ENCODE measurements around the gene OTUB1.
A peak's percentile ranks its signal among the peaks of the same experiment; 100 is the strongest.

OTUB1 gene

DNA sequence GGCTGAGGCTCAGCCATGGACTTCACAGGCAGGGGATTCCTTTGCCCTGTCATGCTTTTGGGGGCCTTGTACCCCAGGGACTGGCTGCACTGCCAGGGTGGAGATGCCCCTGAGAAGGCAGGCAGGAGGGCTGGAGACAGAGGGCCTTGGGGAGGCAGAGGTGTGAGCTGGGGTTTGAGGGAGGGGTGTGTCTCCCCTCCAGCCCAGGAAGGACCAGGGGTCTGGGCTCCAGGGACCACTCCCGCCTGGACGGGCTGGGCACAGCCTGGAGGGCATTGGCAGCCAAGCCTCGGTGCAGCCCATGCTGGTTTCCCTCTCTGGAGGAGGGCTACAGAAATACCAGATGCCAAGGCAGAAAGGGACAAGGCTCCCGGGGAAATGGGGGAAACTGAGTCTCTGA is 19.5 kb downstream of the OTUB1 start:
- no peak for DNase-seq

DNA sequence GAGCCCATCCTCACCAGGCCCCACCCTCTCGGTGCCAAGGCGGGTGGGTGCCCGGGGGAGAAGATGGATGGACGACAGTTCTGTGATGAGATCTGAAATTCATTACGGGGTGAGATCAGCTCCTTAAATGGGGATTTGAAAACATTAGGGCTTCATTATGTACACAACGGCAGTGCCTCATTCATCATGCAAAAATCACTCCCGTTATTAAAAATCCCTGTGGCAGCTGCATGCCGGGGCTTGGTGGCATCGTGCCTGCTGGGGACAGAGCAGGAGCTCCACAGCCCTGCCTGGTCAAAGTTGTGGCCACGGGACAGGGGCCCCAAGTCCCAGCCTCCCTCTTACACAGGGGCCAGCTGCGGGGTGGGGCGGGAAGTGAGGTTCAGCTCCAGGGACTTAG is 20.2 kb downstream of the OTUB1 start:
- no peak for DNase-seq

DNA sequence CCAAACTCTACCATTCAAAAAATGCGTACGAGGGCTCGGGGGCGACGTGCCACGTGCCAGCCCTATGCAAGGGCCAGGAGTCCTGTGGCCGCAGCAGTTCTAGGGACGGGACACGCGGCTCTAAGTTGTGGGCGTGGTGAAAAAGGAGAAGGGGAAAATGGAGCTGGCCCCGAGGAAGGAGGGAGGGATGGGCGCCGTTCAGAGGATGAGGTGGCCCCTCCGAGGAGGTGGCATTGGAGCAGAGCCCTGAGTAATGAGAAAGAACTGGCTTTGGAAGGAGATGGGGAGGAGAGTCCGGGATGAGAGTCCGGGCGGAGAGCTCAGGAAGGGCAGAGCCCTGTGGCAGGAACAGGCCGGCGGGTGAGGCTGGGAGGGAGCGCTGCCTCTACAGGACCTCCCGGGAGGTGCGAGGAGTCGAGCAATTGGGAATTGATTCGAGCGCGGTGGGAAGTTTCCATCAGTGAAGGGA is 21.0 kb downstream of the OTUB1 start:
- peak; percentile 47 to 76 (median 69) for DNase-seq

DNA sequence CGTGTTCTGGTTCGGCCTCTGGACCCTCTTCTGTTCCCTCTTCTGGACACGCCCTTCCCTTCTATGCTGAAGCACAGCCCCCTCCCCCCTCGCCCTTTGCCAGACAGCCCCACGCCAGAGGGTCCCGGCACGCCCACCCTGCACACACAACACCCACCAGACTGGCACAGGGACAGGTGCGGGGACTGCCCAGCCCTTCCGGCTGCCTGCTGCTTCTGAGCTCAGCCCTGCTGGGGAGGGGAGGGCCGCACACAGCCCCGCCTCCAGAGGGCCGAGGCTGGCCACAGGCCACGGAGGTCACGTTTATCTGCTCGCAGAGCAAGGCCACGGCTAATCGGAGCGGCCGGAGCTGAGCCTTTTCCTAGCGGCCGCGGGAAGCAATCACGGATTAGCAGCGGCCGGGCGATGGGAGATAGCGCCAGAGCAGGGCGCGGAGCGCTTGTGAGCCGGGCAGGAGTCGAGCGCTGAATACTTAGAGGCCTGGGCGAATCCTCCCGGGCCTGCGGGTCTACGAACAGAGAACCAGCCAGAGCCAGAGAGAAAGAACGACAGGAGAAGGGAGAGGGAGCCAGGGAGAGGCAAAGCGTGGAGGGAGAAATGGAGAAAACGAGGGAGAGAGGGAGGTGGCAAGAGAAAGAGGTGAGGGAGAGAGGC is 21.5 kb downstream of the OTUB1 start:
- peak; percentile 73 to 90 (median 82) for DNase-seq

DNA sequence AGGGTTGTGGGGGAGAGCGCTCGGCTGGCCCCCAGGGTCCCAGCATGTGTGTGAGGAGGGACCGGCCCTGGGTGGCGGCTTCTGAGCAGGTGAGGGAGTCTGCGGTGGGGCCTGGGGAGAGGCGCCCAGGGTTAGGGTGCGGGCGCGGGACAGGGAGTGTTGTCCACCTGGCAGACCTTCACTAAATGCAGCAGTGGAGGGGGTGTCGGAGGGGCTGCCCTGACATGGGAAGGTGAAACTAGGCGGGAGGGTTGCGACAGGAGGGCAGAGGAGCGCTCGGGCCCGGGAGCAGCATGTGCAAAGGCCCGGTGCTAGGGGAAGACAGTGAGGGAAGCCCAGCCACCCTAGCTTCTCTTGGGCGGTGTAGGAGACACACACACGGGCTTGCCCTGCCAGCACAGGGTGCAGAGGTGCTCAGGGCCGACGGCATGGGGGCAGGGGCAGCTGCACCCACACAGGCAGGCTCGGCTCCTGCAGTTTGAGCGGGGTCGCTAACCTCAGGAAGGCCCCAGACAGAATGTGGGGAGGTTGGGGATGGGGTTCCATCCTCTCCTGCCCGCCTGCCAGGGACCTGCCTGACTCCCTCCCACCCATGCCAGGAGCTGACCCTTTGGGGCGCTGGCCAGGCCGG is 22.2 kb downstream of the OTUB1 start:
- no peak for DNase-seq

DNA sequence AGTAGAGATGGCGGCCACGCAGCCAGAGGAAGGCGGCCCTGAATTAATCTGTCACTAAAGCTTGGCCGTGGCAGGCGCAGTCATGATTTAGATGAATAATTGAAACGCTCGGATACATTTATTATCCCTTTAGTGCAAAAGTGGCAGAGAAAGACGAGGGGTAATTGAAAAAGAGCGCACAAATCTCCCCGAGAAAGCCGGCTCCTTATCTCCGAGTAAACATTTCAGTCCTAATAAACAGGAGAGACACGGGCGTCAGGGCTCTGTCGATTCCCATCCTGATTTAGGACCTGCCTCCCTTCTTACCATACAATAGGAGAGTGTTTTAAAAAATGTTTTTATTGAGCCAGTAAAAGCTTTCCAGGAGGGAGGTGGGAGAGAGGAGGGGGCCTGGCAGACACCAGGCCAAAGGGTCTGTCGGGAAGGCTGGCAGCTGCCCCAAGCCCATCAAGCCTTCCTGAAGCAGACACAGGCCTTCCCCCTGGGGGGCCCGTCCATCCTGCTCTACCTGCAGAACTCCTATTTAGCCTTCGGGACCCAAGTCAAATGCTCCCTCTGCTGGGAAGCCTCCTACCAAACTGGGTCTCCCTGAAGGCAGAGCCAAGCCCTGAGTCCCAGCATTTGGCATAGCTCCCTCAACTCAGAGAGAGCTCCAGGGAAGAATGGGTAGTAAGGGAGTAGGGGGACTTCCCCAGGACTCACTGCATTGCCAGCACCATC is 22.8 kb downstream of the OTUB1 start:
- no peak for DNase-seq

DNA sequence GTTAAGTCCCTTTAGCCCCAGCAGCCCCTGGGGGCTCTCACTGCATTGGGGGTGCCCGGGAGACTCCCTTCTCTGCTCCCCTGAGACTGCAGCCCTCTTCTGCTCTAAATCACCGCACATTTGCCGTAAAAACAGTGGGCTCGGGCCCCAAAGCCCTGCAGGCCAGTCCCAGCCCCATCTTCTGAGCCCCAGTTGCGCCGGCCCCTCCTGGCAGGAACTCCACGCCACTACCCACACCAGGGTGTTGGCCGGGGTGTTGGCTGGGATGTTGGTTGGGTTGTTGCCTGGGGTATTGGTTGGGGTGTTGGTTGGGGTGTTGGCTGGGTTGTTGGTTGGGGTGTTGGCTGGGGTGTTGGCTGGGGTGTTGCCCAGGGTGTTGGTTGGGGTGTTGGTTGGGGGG is 23.5 kb downstream of the OTUB1 start:
- DNase-seq, result no peak

DNA sequence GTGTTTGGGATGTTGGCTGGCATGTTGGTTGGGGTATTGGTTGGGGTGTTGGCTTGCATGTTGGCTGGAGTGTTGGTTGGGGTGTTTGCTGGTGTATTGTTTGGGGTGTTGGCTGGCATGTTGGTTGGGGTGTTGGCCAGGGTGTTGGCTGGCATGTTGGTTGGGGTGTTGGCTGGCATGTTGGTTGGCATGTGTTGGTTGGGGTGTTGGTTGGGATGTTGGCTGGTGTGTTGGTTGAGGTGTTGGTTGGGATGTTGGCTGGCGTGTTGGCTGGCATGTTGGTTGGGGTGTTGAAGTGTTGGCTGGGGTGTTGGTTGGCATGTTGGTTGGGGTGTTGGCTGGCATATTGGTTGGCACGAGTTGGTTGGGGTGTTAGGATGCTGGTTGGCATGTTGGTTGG is 24.5 kb downstream of the OTUB1 start:
- no peak for DNase-seq

DNA sequence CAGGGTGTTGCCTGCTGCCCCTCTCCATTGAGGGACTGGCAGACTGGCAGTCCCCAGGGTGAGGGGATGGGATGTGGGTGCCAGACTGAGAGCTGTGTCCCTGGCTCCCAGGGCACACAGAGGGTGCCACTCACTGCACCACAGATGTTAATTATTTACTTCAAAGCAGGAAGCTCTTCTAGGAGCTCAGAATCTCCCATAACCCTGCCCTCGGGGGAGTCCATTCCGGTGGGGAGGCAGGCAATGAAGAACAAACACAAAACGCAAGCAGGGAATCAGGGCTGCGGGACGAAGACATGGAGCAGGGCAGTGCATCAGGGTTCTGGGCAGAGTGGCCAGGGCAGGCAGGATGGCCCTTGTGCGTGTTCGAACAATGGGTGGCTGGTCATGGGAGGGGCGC is 25.1 kb downstream of the OTUB1 start:
- no peak for DNase-seq

DNA sequence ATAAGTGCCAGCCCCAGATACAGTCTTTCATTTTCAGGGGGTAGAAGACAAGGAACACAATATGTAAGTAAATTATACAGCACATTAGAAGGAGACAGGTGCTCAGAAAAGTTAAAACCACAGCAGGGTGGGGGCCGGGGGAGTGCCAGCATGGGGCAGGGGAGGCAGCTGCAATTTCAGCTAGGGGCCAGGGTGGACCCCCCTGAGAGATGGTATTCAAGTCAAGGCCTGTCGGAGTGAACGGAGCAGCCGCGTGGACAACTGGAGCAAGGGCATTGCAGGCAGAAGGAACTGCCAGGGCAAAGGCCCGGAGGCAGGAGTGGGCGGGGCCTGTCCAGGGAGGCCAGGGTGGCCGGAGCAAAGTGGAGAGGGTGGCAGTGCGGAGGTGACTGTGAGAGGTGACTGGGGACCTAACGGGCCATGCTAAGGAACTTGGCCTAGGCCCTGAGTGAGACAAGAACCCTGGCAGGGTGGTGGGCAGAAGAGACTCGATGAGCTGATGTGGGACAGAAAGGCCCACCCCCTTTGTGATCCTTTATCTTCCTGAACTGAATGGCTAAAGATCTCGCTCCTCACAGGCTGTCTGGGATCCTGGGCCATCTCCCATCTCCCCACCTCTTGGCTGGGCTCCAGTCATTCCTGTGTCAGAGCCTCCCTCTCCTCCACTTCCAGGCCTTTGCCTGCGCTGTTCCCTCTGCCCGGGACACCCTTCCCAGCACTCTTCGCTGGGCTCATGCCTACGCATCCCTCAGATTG is 27.1 kb downstream of the OTUB1 start:
- no peak for DNase-seq

DNA sequence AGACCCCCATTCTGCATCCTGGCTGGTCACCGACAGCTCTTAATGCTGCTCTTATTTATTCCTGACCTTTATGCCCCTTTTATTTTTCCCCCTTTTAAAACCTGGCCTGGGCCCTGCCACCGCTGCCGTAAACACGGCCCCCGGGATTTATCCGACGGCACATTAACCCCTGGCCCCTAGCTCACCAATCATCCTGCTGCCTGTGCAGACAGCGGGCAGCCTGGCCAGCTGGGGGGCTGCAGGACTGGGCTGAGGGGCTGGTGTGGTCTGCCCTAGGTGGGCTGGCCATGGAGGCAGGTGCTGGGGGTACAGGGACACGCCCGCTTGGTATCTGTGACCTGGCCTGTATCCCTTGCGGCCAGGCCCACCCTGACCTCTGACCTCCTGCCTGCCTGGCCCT is 28.1 kb downstream of the OTUB1 start:
- no peak for DNase-seq

DNA sequence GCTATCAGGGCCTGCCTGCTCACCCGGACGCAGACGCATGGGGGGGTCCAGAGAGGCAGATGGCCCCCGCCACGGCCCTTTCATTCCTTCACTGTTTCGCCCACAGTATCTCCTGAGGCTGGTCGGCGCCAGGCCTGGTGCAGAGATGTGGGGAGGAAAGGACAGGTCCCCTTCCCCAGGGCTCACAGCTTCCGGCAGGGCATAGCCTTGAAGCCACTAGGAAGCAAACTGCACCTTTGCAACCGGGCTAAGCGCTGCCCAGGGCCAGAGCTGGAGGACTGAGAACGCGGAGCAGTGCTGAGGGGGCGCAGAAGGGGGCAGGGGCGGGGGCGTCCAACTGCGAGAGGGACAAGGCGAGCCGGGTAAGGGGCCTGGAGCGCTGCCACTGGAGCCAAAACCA is 29.3 kb downstream of the OTUB1 start:
- no peak for DNase-seq

DNA sequence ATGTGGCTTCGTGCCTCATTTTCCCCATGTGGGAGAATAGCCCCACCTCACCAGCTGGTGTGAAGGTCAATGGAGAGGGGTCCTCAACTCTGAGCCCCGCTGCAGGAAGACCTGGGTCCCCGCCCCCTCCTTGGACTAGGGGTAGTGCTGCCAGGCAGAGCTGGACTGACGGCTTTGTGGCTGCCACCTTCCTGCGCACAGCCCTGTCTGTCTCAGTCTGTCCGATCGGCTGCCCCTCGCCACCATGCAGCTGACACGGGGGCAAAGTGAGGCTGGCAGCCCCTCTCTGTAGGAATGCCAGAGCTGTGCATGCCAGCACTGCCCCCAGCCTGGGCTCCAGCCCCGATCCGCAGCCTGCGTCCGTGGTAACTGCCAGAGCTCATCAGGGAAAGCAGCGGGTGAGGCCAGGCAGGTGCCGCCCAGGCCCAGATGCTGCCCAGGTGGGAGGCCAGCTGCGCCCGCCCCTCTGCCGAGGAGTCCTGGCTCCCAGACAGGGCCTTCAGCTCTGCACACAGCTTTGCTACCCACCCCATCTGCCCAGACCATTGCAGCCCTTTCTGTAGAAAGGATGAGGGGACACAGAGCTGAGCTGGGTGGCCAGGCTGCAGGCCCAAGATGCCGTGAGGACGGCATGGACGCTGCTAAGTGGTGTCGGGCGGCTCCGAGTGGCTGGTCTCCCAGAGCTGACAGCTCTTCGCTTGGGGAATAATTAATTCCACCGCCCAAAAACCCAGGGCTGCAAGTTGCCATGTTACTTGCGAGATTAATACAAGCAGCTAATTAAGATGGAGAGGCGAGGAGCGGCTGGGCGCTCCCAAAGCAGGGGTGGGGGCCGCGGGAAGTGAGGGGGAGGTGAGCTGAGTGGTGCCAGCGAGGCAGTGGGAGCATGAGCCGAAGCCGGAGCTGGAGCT is 30.0 kb downstream of the OTUB1 start:
- DNase-seq, result no peak

DNA sequence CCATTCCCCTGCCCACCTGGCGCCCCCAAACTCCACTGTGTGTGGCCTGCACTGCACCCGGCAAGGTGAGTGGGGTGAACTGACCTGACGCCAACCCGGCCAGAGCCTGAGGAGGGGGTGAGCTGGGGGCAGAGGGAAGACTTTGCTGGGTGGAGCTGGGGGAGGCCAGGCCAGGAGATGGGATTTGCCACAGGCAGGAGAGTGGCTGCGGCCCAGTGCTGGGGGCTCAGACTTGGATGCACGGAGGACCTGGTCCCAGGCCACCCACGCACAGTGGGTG is 31.6 kb downstream of the OTUB1 start:
- DNase-seq, result no peak

DNA sequence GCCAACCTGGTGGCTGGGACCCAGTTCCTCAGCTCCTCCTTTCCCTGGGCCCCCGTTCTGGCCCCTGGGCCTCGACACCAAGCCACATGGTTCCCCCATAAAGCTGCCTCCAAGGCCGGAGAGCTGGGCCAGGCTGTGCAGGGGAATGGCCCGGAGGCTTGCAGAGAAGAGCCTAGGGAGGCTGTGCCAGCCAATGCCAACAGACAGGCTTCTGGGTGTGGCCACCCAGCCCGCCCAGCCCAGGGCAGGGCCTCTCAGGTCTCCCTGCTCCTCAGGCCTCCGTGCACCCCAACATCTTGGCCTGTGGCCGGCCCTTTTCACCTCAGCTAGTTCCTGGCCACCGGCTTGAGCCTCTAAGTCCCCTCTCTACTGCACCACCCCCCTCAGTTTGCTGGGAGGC is 32.1 kb downstream of the OTUB1 start:
- no peak for DNase-seq

DNA sequence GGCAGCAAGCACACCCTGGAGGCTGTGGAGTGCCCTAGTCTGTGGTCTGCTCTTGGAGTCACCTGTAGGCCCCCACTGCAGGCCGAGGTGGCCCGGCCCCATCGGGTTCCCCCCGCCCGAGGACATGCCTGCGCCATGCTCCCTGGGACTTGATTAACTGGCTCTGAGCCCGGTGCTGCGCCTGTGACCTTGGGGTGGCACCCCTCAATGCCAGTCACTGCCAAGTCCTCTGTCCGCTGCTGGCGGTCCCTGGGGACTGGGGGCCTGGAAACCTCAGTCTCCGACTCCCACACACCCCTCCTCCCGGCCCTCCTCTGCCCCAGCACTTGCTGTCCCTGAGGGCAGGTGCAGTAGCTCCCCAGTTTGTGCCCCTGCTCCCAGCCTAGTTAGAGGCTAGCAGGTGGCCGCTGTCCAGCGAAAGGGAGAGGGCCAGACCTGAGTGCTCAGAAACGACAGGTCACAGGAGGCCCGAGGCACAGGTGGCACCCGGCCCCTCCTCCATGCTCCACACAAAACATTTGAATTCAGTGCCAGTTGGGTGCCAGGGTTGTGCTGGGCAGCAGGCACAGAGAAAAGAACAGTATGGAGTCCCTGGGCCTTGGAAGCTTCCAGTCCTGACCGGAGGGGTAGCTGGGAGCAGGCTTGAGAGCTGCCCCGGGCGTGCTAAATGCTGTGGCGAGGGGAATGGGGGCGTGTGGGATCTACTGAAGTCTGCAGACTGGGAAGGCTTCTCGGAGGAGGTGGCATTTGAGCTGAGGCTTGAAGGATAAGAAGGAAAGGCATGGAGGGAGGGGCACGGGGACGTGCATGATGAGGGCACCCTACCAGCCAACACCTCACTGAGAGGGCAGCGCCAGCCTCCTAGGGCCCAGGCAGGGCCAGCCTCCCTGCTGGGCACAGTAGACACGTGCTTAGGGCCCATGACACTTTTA is 33.1 kb downstream of the OTUB1 start:
- no peak for DNase-seq

DNA sequence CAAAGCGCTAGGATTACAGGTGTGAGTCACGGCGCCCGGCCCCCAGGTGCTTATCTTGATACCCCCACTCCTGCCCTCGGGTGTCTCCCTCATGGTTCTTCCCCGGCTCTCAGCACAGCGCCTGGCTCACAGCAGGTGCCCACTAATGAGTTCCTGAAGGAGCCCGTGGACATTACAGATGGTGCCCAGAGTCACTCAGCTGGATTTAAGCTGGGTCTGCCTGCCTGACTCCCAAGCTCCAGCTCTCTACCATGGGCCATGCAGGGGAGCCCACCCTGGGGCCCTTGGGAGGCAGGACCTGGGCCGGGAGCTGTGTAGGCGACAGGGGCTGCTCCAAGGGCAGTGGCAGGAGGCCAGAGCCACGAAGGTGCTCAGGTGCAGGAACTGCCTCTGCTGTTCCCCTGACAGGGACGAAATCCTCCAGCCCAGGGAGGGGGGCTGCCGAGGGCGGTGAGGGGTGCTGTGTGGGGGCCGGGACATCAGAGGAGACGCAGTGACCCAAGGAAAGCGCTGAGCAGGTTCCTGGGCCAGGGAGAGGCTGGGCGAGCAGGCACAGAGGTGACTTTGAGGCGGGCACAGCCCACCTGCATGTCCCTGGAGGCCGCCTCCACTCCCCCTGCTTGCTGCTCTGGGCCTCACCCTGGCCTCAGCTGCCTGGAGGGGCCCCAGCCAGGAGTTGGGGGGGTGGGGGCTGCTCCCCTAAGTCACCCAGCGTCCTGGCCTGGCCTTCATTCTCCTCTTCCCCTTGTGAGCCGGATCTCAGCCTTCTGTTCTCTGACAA is 34.9 kb downstream of the OTUB1 start:
- DNase-seq, result no peak

DNA sequence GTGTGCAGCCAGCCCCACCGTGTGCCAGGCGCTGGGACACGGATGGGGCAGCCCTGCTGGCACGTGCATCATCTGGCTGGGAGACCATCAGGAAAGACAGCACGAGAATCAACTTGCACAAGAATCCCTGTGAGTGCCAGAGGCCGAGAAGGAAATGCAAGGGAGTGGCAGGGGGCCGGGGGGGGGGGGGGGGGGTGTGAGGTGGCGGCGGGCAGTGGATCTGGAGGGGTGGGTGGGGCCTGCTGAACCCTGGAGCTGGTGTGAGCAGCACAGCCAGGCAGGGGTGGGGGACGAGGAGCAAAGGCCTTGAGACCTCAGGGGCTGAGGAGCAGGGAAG is 35.5 kb downstream of the OTUB1 start:
- no peak for DNase-seq

DNA sequence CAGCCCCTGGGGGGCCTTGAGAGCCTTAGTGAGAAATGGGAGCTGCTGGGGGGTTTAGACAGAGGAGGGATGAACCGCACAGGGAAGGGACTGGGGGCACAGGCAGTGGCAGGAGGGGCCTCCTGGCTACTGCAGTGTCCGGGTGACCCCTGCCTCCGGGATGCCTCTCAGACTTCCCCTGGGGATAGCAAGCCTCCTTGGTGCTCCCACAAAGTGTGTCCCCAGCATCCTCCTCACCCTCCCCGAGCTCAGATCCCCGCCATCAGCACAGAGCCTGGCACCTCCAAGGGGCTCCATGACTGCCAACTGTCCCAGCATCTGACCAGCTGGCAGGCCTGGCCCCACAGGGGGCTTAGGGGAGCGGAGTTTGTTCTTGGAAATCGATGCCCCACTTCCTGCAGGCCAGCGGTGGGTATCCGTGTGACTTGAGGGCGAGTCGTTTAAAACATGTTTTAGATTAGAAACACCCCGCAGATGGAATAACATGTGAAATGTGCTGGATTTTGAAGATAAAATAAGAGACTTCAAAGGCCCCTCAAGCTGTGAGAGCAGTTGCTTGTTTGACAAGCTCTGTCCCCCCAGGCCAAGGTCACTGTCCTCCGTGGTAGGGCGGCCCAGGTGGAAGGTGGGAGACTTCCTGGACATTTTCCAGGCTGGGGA is 36.0 kb downstream of the OTUB1 start:
- DNase-seq, result no peak

Data from suppressor macrophage (primary cell).